ENCODE data around the gene IGFBP6. TPM values are rescaled to one million over a fixed set of nuclear protein-coding genes. Genes with fewer than 3 reads are reported as not detected.

IGFBP6 gene
- total RNA-seq, 2 donors from 2014 or later = 189 to 532 TPM

DNA sequence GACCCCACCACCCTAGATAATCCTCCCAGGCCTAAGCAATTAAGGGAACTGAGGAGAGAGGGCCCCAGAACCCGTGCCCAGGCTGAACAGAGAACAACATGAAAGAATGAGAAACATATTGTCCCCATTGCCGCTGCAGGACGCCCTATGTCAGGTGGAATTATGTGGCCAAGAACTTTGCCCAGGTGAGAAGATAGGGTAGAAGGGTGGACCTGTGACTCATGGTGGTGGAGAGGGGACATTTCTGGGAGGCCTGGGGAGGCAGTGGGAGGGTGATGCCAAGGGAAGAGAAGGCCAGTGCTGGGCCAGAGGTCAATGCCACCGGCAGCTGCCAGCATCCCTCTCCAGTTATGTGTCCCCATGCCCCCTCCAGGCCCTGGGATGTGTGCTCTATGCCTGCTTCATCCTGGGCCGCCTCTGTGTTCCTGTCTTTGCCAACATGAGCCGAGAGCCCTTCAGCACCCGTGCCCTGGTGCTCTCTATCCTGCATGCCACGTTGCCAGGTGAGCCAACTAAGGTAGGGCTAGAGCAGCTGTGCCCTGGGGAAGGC is 21.4 kb downstream of the IGFBP6 start:
- no peaks in the 10 kb centered on the region for H3K9me3 ChIP-seq
- no peak overlapping the region for H3K27ac ChIP-seq
- WGBS = 91% methylated on average over 8 of the region's 8 CpGs
- no peaks in the 10 kb centered on the region for H3K4me1 ChIP-seq (replicated peaks)
- no peaks in the 10 kb centered on the region for H3K27me3 ChIP-seq (replicated peaks; ENCODE audit: insufficient read depth)
- TF ChIP-seq POLR2A (IDR thresholded peaks at IDR 0.05) (no peak), POLR2AphosphoS5 (IDR thresholded peaks at IDR 0.05) (no peak)
- TF ChIP-seq, protein P1, sequence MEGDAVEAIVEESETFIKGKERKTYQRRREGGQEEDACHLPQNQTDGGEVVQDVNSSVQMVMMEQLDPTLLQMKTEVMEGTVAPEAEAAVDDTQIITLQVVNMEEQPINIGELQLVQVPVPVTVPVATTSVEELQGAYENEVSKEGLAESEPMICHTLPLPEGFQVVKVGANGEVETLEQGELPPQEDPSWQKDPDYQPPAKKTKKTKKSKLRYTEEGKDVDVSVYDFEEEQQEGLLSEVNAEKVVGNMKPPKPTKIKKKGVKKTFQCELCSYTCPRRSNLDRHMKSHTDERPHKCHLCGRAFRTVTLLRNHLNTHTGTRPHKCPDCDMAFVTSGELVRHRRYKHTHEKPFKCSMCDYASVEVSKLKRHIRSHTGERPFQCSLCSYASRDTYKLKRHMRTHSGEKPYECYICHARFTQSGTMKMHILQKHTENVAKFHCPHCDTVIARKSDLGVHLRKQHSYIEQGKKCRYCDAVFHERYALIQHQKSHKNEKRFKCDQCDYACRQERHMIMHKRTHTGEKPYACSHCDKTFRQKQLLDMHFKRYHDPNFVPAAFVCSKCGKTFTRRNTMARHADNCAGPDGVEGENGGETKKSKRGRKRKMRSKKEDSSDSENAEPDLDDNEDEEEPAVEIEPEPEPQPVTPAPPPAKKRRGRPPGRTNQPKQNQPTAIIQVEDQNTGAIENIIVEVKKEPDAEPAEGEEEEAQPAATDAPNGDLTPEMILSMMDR (IDR thresholded peaks at IDR 0.05) = no peak
- DNase-seq (ENCODE audit: low spot score) = no peak
- H3K36me3 ChIP-seq = no peaks in the 10 kb centered on the region
- no peak overlapping the region for H3K4me3 ChIP-seq
- intact Hi-C loops (cut with DNase I) = no loop called here

DNA sequence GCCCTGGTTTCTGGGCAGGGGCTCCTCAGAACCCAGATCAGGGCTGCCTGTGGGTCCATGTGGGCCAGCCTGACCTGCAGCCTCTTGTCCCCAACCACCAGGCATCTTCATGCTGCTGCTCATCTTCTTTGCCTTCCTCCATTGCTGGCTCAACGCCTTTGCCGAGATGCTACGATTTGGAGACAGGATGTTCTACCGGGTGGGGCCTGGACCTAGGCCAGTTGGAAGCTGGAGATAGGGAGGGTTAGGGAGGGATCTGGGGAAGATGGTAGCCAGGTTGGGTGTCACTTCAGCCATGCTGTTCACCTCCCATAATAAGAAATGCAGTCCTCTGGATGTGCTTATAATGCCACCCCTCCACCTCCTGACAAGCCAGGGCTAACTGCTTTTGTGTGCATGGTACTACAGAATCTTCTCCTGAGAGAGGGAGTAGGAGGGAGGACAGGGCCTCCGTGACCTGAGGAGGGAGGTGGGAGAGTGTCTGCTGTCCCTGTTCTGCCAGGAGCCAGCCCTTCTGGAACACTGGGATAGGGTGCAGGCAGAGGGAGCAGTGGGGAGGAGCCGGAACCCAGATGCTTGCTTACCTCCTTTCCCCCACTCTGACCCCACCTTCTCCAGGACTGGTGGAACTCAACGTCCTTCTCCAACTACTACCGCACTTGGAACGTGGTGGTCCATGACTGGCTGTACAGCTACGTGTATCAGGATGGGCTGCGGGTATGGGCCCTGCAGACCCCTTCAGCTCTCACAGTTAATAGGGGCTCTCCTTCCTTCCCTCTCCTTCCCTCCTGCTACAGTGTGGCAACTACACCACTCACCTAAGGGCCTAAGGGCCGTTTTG is 23.4 kb downstream of the IGFBP6 start:
- no peaks in the 10 kb centered on the region for H3K4me1 ChIP-seq (replicated peaks)
- H3K27ac ChIP-seq = no peak overlapping the region
- no peak overlapping the region for H3K4me3 ChIP-seq
- DNase-seq (ENCODE audit: low spot score) = no peak
- H3K9me3 ChIP-seq = no peaks in the 10 kb centered on the region
- intact Hi-C loops (cut with DNase I) = no loop called here
- no peaks in the 10 kb centered on the region for H3K27me3 ChIP-seq (replicated peaks; ENCODE audit: insufficient read depth)
- WGBS = 65% methylated on average over 12 of the region's 12 CpGs
- no peaks in the 10 kb centered on the region for H3K36me3 ChIP-seq
- TF ChIP-seq POLR2A (IDR thresholded peaks at IDR 0.05) (no peak), POLR2AphosphoS5 (IDR thresholded peaks at IDR 0.05) (no peak)
- TF ChIP-seq, protein P1 (IDR thresholded peaks at IDR 0.05) = no peak

DNA sequence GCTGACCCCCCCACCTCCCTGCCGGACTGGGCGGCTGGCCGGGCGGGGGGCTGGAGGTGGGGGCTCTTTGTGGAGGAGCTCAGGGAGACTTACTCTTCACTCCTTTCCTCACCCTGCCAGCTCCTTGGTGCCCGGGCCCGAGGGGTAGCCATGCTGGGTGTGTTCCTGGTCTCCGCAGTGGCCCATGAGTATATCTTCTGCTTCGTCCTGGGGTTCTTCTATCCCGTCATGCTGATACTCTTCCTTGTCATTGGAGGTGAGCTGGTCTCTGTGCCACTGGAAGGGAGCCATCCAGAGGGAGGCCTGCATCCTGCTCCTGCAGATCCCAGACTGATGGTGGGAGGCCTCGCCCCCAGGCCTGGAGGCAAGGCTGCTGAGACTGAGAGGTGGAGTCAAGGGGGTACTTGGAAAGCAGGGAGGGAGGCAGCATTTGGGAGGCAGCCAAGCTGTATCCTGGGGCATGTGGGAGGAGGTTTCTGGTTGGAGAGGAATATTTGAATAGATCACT is 25.5 kb downstream of the IGFBP6 start:
- 92% methylated on average over 10 of the region's 10 CpGs for WGBS
- Histone ChIP-seq H3K9me3 (no peaks in the 10 kb centered on the region), H3K27ac (no peak overlapping the region), H3K4me1 (replicated peaks) (no peaks in the 10 kb centered on the region), H3K27me3 (replicated peaks; ENCODE audit: insufficient read depth) (no peaks in the 10 kb centered on the region), H3K4me3 (no peak overlapping the region), H3K36me3 (no peaks in the 10 kb centered on the region)
- intact Hi-C loops (cut with DNase I) = no loop called here
- TF ChIP-seq POLR2A (IDR thresholded peaks at IDR 0.05) (no peak), POLR2AphosphoS5 (IDR thresholded peaks at IDR 0.05) (no peak)
- TF ChIP-seq, protein P1 (IDR thresholded peaks at IDR 0.05) = no peak
- DNase-seq (ENCODE audit: low spot score) = no peak

DNA sequence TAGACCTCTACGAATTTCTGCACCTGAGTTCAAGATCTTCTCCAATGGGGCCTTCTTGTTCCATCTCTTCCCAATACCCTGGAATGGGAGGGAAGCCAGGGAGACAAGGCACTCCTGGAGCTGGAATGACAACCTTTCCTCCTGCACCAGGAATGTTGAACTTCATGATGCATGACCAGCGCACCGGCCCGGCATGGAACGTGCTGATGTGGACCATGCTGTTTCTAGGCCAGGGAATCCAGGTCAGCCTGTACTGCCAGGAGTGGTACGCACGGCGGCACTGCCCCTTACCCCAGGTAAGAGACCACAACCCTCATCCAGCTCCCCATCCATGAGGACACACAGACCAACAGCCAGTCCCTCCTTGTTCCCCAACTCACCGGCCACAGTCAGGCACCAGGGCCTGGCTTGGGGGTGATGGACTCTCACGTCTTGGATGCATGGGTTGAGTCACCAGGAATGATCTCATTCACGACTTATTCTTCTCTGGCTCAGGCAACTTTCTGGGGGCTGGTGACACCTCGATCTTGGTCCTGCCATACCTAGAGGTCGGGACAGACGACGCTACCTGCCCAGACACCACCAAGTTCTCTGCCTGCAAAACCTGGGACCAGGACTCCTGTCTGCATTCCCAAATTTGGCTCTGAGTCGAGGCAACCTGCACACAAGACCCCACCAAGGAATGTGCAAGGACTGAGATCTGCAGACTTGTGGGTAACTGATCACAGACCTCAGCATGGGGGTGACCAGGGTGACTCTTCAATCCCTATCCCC is 26.3 kb downstream of the IGFBP6 start:
- H3K27me3 ChIP-seq (replicated peaks; ENCODE audit: insufficient read depth) = no peaks in the 10 kb centered on the region
- H3K4me3 ChIP-seq = no peak overlapping the region
- intact Hi-C loops (cut with DNase I) = no loop called here
- no peaks in the 10 kb centered on the region for H3K4me1 ChIP-seq (replicated peaks)
- H3K9me3 ChIP-seq = no peaks in the 10 kb centered on the region
- H3K27ac ChIP-seq = no peak overlapping the region
- DNase-seq (ENCODE audit: low spot score) = no peak
- no peak for TF ChIP-seq POLR2A (IDR thresholded peaks at IDR 0.05)
- TF ChIP-seq, protein P1 (IDR thresholded peaks at IDR 0.05) = no peak
- no peak for TF ChIP-seq POLR2AphosphoS5 (IDR thresholded peaks at IDR 0.05)
- no peaks in the 10 kb centered on the region for H3K36me3 ChIP-seq
- 90% methylated on average over 16 of the region's 16 CpGs for WGBS

Measured in prostate gland (tissue), 2 donors.